Activated naive CD4-positive, alpha-beta T cell treated with anti-CD3 and anti-CD28 coated beads, Interleukin-2, amount 50 U/mL, for 24 hours (primary cell): ENCODE measurements around the gene CYP17A1.
"Not testable (repeated sequence)": the region's sequence is repeated elsewhere in the genome, so short reads cannot be mapped to it uniquely, and the experiment has no call there.

ENCODE experiments used
- H3K27ac Mint-ChIP-seq: one replicate; pipeline ENCODE4 v1.8.0; 2021; ENCODE audit warnings: mild to moderate bottlenecking, mixed read lengths
- H3K27me3 Mint-ChIP-seq: one replicate; pipeline ENCODE4 v1.8.0; 2021; ENCODE audit warnings: mixed read lengths
- H3K36me3 Mint-ChIP-seq: one replicate; pipeline ENCODE4 v1.8.0; 2021; ENCODE audit warnings: mixed read lengths
- H3K4me1 Mint-ChIP-seq: one replicate; pipeline ENCODE4 v1.8.0; 2021; ENCODE audit warnings: mixed read lengths
- H3K4me3 Mint-ChIP-seq: one replicate; pipeline ENCODE4 v1.8.0; 2021; ENCODE audit warnings: mild to moderate bottlenecking, mixed read lengths
- H3K9me3 Mint-ChIP-seq: one replicate; pipeline ENCODE4 v1.8.0; 2021; ENCODE audit warnings: mixed read lengths

The CYP17A1 gene

GRCh38 chr10:102850025-102850518 lies 12.9 kb upstream of the CYP17A1 start:
- Mint-ChIP-seq H3K27ac (no peak overlapping the region), H3K4me3 (no peak overlapping the region), H3K9me3 (no peaks in the 10 kb centered on the region), H3K27me3 (no peaks in the 10 kb centered on the region), H3K36me3 (no peaks in the 10 kb centered on the region), H3K4me1 (peaks cover 9% of the 10 kb centered on the region)

GRCh38 chr10:102845352-102845902 lies 8.2 kb upstream of the CYP17A1 start:
- Mint-ChIP-seq H3K27me3 (no peaks in the 10 kb centered on the region), H3K27ac (no peak overlapping the region), H3K4me3 (no peak overlapping the region), H3K4me1 (no peaks in the 10 kb centered on the region), H3K9me3 (no peaks in the 10 kb centered on the region), H3K36me3 (peaks cover 2% of the 10 kb centered on the region)

GRCh38 chr10:102844190-102844776 lies 7.1 kb upstream of the CYP17A1 start:
- not testable (repeated sequence) for H3K36me3 Mint-ChIP-seq, H3K4me1 Mint-ChIP-seq, H3K4me3 Mint-ChIP-seq, H3K9me3 Mint-ChIP-seq, H3K27ac Mint-ChIP-seq, H3K27me3 Mint-ChIP-seq

- H3K9me3 Mint-ChIP-seq, H3K36me3 Mint-ChIP-seq, H3K27ac Mint-ChIP-seq, H3K4me3 Mint-ChIP-seq, H3K27me3 Mint-ChIP-seq, H3K4me1 Mint-ChIP-seq: not testable (repeated sequence)
These were observed 5.9 kb upstream of the CYP17A1 start for GRCh38 chr10:102843139-102843538.

GRCh38 chr10:102841827-102842345 lies 4.7 kb upstream of the CYP17A1 start:
- Mint-ChIP-seq H3K27ac (no peak overlapping the region), H3K4me1 (no peaks in the 10 kb centered on the region), H3K27me3 (peaks cover 4% of the 10 kb centered on the region), H3K9me3 (no peaks in the 10 kb centered on the region), H3K36me3 (peaks cover 2% of the 10 kb centered on the region), H3K4me3 (no peak overlapping the region)

GRCh38 chr10:102838276-102838927 lies 1.2 kb upstream of the CYP17A1 start:
- H3K9me3 Mint-ChIP-seq, H3K27ac Mint-ChIP-seq, H3K4me3 Mint-ChIP-seq, H3K27me3 Mint-ChIP-seq, H3K4me1 Mint-ChIP-seq, H3K36me3 Mint-ChIP-seq: not testable (repeated sequence)

GRCh38 chr10:102835007-102835482 lies 2.2 kb downstream of the CYP17A1 start:
- no peak overlapping the region for H3K27ac Mint-ChIP-seq
- H3K9me3 Mint-ChIP-seq = no peaks in the 10 kb centered on the region
- H3K4me1 Mint-ChIP-seq = no peaks in the 10 kb centered on the region
- H3K4me3 Mint-ChIP-seq = no peak overlapping the region
- peaks cover 4% of the 10 kb centered on the region for H3K36me3 Mint-ChIP-seq
- H3K27me3 Mint-ChIP-seq = peaks cover 4% of the 10 kb centered on the region

- no peak overlapping the region for H3K27ac Mint-ChIP-seq
- peaks cover 4% of the 10 kb centered on the region for H3K27me3 Mint-ChIP-seq
- no peaks in the 10 kb centered on the region for H3K4me1 Mint-ChIP-seq
- no peak overlapping the region for H3K4me3 Mint-ChIP-seq
- H3K36me3 Mint-ChIP-seq = peaks cover 4% of the 10 kb centered on the region
- no peaks in the 10 kb centered on the region for H3K9me3 Mint-ChIP-seq
These were observed 3.1 kb downstream of the CYP17A1 start for GRCh38 chr10:102834143-102834542.

GRCh38 chr10:102832987-102833386 lies 4.2 kb downstream of the CYP17A1 start:
- Mint-ChIP-seq H3K4me3 (no peak overlapping the region), H3K27ac (no peak overlapping the region), H3K36me3 (peaks cover 4% of the 10 kb centered on the region), H3K27me3 (peaks cover 2% of the 10 kb centered on the region), H3K9me3 (no peaks in the 10 kb centered on the region), H3K4me1 (no peaks in the 10 kb centered on the region)

GRCh38 chr10:102832248-102832647 lies 5.0 kb downstream of the CYP17A1 start:
- H3K4me3 Mint-ChIP-seq = no peak overlapping the region
- peaks cover 4% of the 10 kb centered on the region for H3K36me3 Mint-ChIP-seq
- no peaks in the 10 kb centered on the region for H3K27me3 Mint-ChIP-seq
- no peaks in the 10 kb centered on the region for H3K4me1 Mint-ChIP-seq
- no peak overlapping the region for H3K27ac Mint-ChIP-seq
- H3K9me3 Mint-ChIP-seq = no peaks in the 10 kb centered on the region

- peaks cover 4% of the 10 kb centered on the region for H3K36me3 Mint-ChIP-seq
- H3K4me3 Mint-ChIP-seq = no peak overlapping the region
- H3K27me3 Mint-ChIP-seq = no peaks in the 10 kb centered on the region
- H3K27ac Mint-ChIP-seq = no peak overlapping the region
- no peaks in the 10 kb centered on the region for H3K9me3 Mint-ChIP-seq
- H3K4me1 Mint-ChIP-seq = no peaks in the 10 kb centered on the region
These were observed 5.7 kb downstream of the CYP17A1 start for GRCh38 chr10:102831322-102832071.

GRCh38 chr10:102827597-102827975 lies 9.6 kb downstream of the CYP17A1 start:
- Mint-ChIP-seq H3K27me3 (no peaks in the 10 kb centered on the region), H3K4me1 (no peaks in the 10 kb centered on the region), H3K27ac (no peak overlapping the region), H3K4me3 (no peak overlapping the region), H3K9me3 (no peaks in the 10 kb centered on the region), H3K36me3 (peaks cover 4% of the 10 kb centered on the region)

GRCh38 chr10:102826148-102826796 lies 10.9 kb downstream of the CYP17A1 start:
- H3K27ac Mint-ChIP-seq = no peak overlapping the region
- peaks cover 4% of the 10 kb centered on the region for H3K36me3 Mint-ChIP-seq

GRCh38 chr10:102824664-102825063 lies 12.5 kb downstream of the CYP17A1 start:
- Mint-ChIP-seq H3K9me3 (no peaks in the 10 kb centered on the region), H3K27me3 (no peaks in the 10 kb centered on the region), H3K4me1 (peaks cover 2% of the 10 kb centered on the region), H3K36me3 (no peaks in the 10 kb centered on the region), H3K27ac (no peak overlapping the region), H3K4me3 (no peak overlapping the region)

More at GRCh38 chr10:102826148-102826796, 10.9 kb downstream of the CYP17A1 start:
- H3K9me3 Mint-ChIP-seq = no peaks in the 10 kb centered on the region
- H3K4me1 Mint-ChIP-seq = no peaks in the 10 kb centered on the region
- H3K4me3 Mint-ChIP-seq = no peak overlapping the region
- no peaks in the 10 kb centered on the region for H3K27me3 Mint-ChIP-seq

GRCh38 chr10:102822222-102822621 lies 15.0 kb downstream of the CYP17A1 start:
- H3K36me3 Mint-ChIP-seq = no peaks in the 10 kb centered on the region
- H3K27me3 Mint-ChIP-seq = no peaks in the 10 kb centered on the region
- H3K9me3 Mint-ChIP-seq = no peaks in the 10 kb centered on the region
- no peak overlapping the region for H3K27ac Mint-ChIP-seq
- H3K4me1 Mint-ChIP-seq = peaks cover 8% of the 10 kb centered on the region
- H3K4me3 Mint-ChIP-seq = no peak overlapping the region
